CD4-positive, alpha-beta T cell (primary cell): ENCODE data around the gene SELP. TPM values are rescaled to one million over a fixed set of nuclear protein-coding genes. Genes with fewer than 3 reads are reported as not detected.

ENCODE experiments used
- ATAC-seq: fragments of 200-7000 bp; cut with Tn5 transposase; one replicate; pipeline ENCODE4 v1.10.0; 2022; ENCODE audit warnings: mild to moderate bottlenecking; ENCODE audit not compliant: poor library complexity
- CTCF ChIA-PET: fragments of 350-600 bp; sonication (Branson Sonifier 250); formaldehyde crosslinking; loops from one replicate; lab custom pipeline; 2021; ENCODE audit warnings: antibody characterized with exemption, inconsistent platforms; lab: Charles Lee
- POLR2A ChIA-PET: fragments of 350-600 bp; sonication (Branson Sonifier 250); formaldehyde crosslinking; loops from one replicate; lab custom pipeline; 2021; ENCODE audit warnings: antibody characterized with exemption, inconsistent platforms; lab: Charles Lee
- DNase-seq, 14 experiments: peaks; one replicate each; pipeline ENCODE4 v3.0.0-alpha.2; 2013 to 2020; ENCODE audit warnings: mixed read lengths in 2 of 14
- H3K27ac ChIP-seq, 2 donors: one replicate each; pipeline versions ENCODE4 v1.5.1 to v1.7.0; 2013; ENCODE audit warnings: low read length in 2 of 2, low read depth in 1 of 2, mild to moderate bottlenecking in 1 of 2
- H3K27me3 ChIP-seq, 2 experiments: 1 replicate in 1 of 2; 2 replicates in 1 of 2; pipeline versions ENCODE4 v1.6.1 to v1.7.0; 2013; ENCODE audit warnings: low read length in 2 of 2, control low read depth in 1 of 2, mild to moderate bottlenecking in 1 of 2, moderate library complexity in 1 of 2; ENCODE audit not compliant: insufficient read depth in 2 of 2, control insufficient read depth in 1 of 2
- H3K36me3 ChIP-seq: one replicate; pipeline ENCODE4 v1.6.1; 2013; ENCODE audit warnings: low read length, control low read depth; ENCODE audit not compliant: insufficient read depth
- H3K4me1 ChIP-seq: one replicate; pipeline ENCODE4 v1.6.1; 2013; ENCODE audit warnings: low read length, control low read depth; ENCODE audit not compliant: insufficient read depth
- H3K4me3 ChIP-seq: one replicate; pipeline ENCODE4 v1.5.1; 2013; ENCODE audit warnings: mild to moderate bottlenecking, low read length, moderate library complexity
- H3K9me3 ChIP-seq, 2 experiments: 1 replicate in 1 of 2; 2 replicates in 1 of 2; pipeline versions ENCODE4 v1.6.1 to v1.7.0; 2013; ENCODE audit warnings: low read length in 2 of 2, mild to moderate bottlenecking in 2 of 2, control low read depth in 1 of 2, moderate library complexity in 1 of 2; ENCODE audit not compliant: control insufficient read depth in 1 of 2, insufficient read depth in 1 of 2
- H3K27ac Mint-ChIP-seq: one replicate; pipeline ENCODE4 v1.8.0; 2020; ENCODE audit warnings: mixed read lengths
- H3K27me3 Mint-ChIP-seq: one replicate; pipeline ENCODE4 v1.8.0; 2021; ENCODE audit warnings: mixed read lengths
- H3K36me3 Mint-ChIP-seq: one replicate; pipeline ENCODE4 v1.8.0; 2021; ENCODE audit warnings: low read depth, mixed read lengths
- H3K4me1 Mint-ChIP-seq: one replicate; pipeline ENCODE4 v1.8.0; 2021; ENCODE audit warnings: low read depth, mixed read lengths
- H3K4me3 Mint-ChIP-seq: one replicate; pipeline ENCODE4 v1.8.0; 2020; ENCODE audit warnings: mild to moderate bottlenecking, mixed read lengths
- H3K9me3 Mint-ChIP-seq: one replicate; pipeline ENCODE4 v1.8.0; 2020; ENCODE audit warnings: mixed read lengths
- intact Hi-C, 2 experiments: fragments of 100-400 bp; cut with DNase I in 1 of 2; cut with micrococcal nuclease in 1 of 2; formaldehyde crosslinking; loops; one replicate each; pipeline versions ENCODE4 v1.15.1 to v1.9.0; 2023 to 2025; cut with DNase I, micrococcal nuclease
- total RNA-seq, 174 experiments: library from RNA in 2 of 174; stranded (reverse) in 2 of 174; gene quantifications; one replicate each; pipeline ENCODE4 v1.2.3 and lab custom pipeline; 2021 to 2026
- TF ChIP-seq, protein P1 (sequence below): fragments of 200-600 bp; IDR thresholded peaks from one replicate; pipeline ENCODE4 v1.8.0; 2022; ENCODE audit warnings: antibody characterized with exemption, mild to moderate bottlenecking

The SELP gene
- total RNA-seq, 2 experiments from 2014 or later: 1.3 to 1.4 TPM

DNA sequence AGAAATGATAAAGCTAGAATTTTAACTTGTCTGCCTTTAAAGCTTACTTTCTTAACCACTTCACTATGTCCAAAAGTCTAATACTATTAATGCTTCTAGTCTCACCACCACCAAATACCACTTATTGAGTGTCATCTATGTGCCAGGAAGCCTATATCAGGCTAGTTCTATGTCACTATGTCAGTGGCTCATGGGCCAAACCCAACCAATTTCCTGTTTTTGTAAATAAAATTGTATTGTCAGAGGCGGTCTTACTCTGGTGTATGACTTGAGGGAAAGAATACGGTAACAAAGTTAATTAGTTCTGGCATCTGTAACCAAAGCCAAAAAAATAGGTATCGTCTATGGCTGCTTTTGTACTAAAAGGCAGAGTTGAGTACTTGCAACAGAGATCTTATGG lies 58.5 kb downstream of the SELP start:
- CTCF ChIA-PET: no interaction called here
- Histone ChIP-seq H3K4me1 (peaks cover 5% of the 10 kb centered on the region), H3K36me3 (no peaks in the 10 kb centered on the region), H3K9me3 (no peaks in the 10 kb centered on the region), H3K27me3 (no peaks in the 10 kb centered on the region), H3K27ac (no peak overlapping the region), H3K4me3 (no peak overlapping the region)
- peak; percentile 70 for ATAC-seq
- no peaks in the 10 kb centered on the region for H3K27me3 Mint-ChIP-seq
- DNase-seq: peak in 2 of 14 experiments; percentile 29 to 52
- POLR2A ChIA-PET: no interaction called here
- H3K9me3 Mint-ChIP-seq: no peaks in the 10 kb centered on the region
- intact Hi-C loops: no loop called here
- peaks cover 11% of the 10 kb centered on the region for H3K36me3 Mint-ChIP-seq
- TF ChIP-seq, protein P1, sequence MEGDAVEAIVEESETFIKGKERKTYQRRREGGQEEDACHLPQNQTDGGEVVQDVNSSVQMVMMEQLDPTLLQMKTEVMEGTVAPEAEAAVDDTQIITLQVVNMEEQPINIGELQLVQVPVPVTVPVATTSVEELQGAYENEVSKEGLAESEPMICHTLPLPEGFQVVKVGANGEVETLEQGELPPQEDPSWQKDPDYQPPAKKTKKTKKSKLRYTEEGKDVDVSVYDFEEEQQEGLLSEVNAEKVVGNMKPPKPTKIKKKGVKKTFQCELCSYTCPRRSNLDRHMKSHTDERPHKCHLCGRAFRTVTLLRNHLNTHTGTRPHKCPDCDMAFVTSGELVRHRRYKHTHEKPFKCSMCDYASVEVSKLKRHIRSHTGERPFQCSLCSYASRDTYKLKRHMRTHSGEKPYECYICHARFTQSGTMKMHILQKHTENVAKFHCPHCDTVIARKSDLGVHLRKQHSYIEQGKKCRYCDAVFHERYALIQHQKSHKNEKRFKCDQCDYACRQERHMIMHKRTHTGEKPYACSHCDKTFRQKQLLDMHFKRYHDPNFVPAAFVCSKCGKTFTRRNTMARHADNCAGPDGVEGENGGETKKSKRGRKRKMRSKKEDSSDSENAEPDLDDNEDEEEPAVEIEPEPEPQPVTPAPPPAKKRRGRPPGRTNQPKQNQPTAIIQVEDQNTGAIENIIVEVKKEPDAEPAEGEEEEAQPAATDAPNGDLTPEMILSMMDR: no peak
- H3K27ac Mint-ChIP-seq: peak overlapping the region; percentile 57
- no peak overlapping the region for H3K4me3 Mint-ChIP-seq
- H3K4me1 Mint-ChIP-seq: peaks cover 17% of the 10 kb centered on the region

DNA sequence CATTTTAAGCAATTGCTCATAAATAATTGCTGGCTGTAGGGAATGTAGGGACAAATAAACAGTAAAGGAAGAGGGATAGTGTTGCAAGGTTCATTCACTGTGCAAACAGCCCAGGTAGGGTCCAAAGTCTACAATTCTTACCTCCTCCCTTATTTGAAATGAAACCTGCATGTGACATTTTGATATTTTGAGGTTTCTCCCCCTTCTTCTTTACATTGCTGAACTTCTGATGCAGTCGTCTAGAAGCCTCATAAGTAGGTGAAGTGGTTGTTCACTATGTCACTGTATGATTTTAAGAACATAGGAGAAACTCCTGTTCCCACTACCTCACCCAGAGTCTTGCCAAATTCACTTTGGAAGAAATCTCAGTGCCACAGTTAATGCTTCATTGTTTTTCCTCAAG lies 59.8 kb downstream of the SELP start:
- DNase-seq (no peak), ATAC-seq (no peak)
- H3K27ac ChIP-seq: no peak overlapping the region
- H3K9me3 Mint-ChIP-seq: no peaks in the 10 kb centered on the region
- H3K4me1 Mint-ChIP-seq: peaks cover 28% of the 10 kb centered on the region
- no peak overlapping the region for H3K27ac Mint-ChIP-seq
- TF ChIP-seq, protein P1: no peak
- no peaks in the 10 kb centered on the region for H3K27me3 Mint-ChIP-seq
- peaks cover 5% of the 10 kb centered on the region for H3K4me1 ChIP-seq
- intact Hi-C loops: no loop called here
- ChIA-PET POLR2A (no interaction called here), CTCF (interaction anchor here (1.3 kb wide), 1 partner anchor 10 kb away, joined by 3 read pairs; no protein-coding TSS in a partner anchor)
- H3K4me3 Mint-ChIP-seq: no peak overlapping the region
- H3K4me3 ChIP-seq: no peak overlapping the region
- no peaks in the 10 kb centered on the region for H3K27me3 ChIP-seq
- H3K36me3 Mint-ChIP-seq: peaks cover 6% of the 10 kb centered on the region
- H3K9me3 ChIP-seq: no peaks in the 10 kb centered on the region
- H3K36me3 ChIP-seq: no peaks in the 10 kb centered on the region

DNA sequence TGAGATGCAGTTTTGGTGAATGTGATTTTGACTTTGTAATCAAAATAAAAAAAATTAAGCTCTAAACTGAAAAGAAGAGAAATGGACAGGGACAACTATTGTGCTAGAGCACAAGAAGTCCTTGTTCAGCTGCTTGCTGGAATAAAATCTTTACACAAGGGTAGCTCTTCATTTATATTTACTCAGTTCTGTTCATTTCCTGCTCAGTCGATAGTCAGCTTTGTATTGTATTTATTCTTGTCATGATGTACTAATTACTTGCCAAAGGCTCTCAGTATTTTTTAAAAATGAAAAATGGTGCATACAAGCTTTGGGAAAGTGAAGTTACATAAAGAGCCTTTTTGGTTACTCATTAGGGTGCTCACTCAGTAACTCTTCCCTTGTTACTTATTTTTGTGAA lies 61.4 kb downstream of the SELP start:
- Histone ChIP-seq H3K27ac (no peak overlapping the region), H3K27me3 (no peaks in the 10 kb centered on the region), H3K4me3 (no peak overlapping the region), H3K9me3 (no peaks in the 10 kb centered on the region), H3K4me1 (peaks cover 5% of the 10 kb centered on the region), H3K36me3 (no peaks in the 10 kb centered on the region)
- H3K27ac Mint-ChIP-seq: no peak overlapping the region
- DNase-seq (no peak), ATAC-seq (no peak)
- intact Hi-C loops: no loop called here
- no peak overlapping the region for H3K4me3 Mint-ChIP-seq
- POLR2A ChIA-PET: interaction anchor here (0.7 to 1.8 kb wide), 2 partner anchors 16 to 1685 kb away, joined by 3 to 5 read pairs; no protein-coding TSS in a partner anchor
- CTCF ChIA-PET: interaction anchor here (0.6 to 1.6 kb wide), 4 partner anchors 10 to 1178 kb away, joined by 3 to 6 read pairs (median 3); no protein-coding TSS in a partner anchor
- peaks cover 28% of the 10 kb centered on the region for H3K4me1 Mint-ChIP-seq
- peaks cover 10% of the 10 kb centered on the region for H3K36me3 Mint-ChIP-seq
- peaks cover 4% of the 10 kb centered on the region for H3K9me3 Mint-ChIP-seq
- no peaks in the 10 kb centered on the region for H3K27me3 Mint-ChIP-seq
- TF ChIP-seq, protein P1: no peak
